IMR-90 (cell line): ENCODE results near the gene CWF19L2. TPM values are rescaled to one million over a fixed set of nuclear protein-coding genes. Genes with fewer than 3 reads are reported as not detected.

Experiments
- ATAC-seq: fragments of 200-7000 bp; cut with Tn5 transposase; 2 replicates; pipeline ENCODE4 v1.9.1; 2020; ENCODE audit warnings: low read depth, mild to moderate bottlenecking, moderate library complexity
- BruUV-seq: library from RNA; stranded (reverse); fragments of 400-500 nt; replicated peaks from 2 replicates; lab custom pipeline; 2021; lab: Mats Ljungman, UMichigan
- CTCF ChIA-PET: fragments of 300-600 bp; formaldehyde crosslinking; extraction: SDS; loops from one replicate; lab custom pipeline; 2021; ENCODE audit warnings: antibody characterized with exemption; lab: Yijun Ruan, JAX
- POLR2A ChIA-PET: fragments of 300-600 bp; sonication (Branson Sonifier 250); formaldehyde crosslinking; loops from one replicate; lab custom pipeline; 2022; ENCODE audit warnings: antibody characterized with exemption; ENCODE audit not compliant: unreplicated experiment; lab: Charles Lee
- DNase-seq: peaks from one replicate; pipeline ENCODE4 v3.0.0; 2013
- H2AFZ ChIP-seq: replicated peaks from 2 replicates; pipeline ENCODE3; 2013; ENCODE audit warnings: low read length, mild to moderate bottlenecking; ENCODE audit not compliant: poor library complexity
- H2AK5ac ChIP-seq: 2 replicates; pipeline ENCODE4 v1.6.1; 2013; ENCODE audit warnings: low read depth, low read length, inconsistent platforms
- H2AK9ac ChIP-seq: replicated peaks from 2 replicates; pipeline ENCODE3; 2013; ENCODE audit warnings: mild to moderate bottlenecking, low read depth, low read length, moderate library complexity; ENCODE audit not compliant: poor library complexity
- H2BK120ac ChIP-seq: 2 replicates; pipeline ENCODE4 v1.6.1; 2013; ENCODE audit warnings: low read depth, low read length, inconsistent platforms
- H2BK15ac ChIP-seq: 3 replicates; pipeline ENCODE4 v1.6.1; 2013; ENCODE audit warnings: low read depth, low read length, inconsistent platforms
- H2BK20ac ChIP-seq: 2 replicates; pipeline ENCODE4 v1.6.1; 2013; ENCODE audit warnings: low read depth, mild to moderate bottlenecking, inconsistent platforms, low read length, moderate library complexity
- H2BK5ac ChIP-seq: 2 replicates; pipeline ENCODE4 v1.6.1; 2013; ENCODE audit warnings: mild to moderate bottlenecking, low read depth, low read length, inconsistent platforms; ENCODE audit not compliant: poor library complexity, severe bottlenecking
- H3K14ac ChIP-seq: replicated peaks from 2 replicates; pipeline ENCODE4 v1.6.1; 2013; ENCODE audit warnings: low read depth, low read length, inconsistent platforms
- H3K18ac ChIP-seq: 2 replicates; pipeline ENCODE4 v1.6.1; 2013; ENCODE audit warnings: low read depth, low read length, control low read depth
- H3K23ac ChIP-seq: 2 replicates; pipeline ENCODE4 v1.6.1; 2013; ENCODE audit warnings: low read depth, low read length, inconsistent platforms
- H3K27ac ChIP-seq: 2 replicates; pipeline ENCODE4 v1.5.1; 2013; ENCODE audit warnings: mild to moderate bottlenecking, control low read depth, low read length; ENCODE audit not compliant: insufficient read depth
- H3K27me3 ChIP-seq: 2 replicates; pipeline ENCODE4 v1.6.1; 2013; ENCODE audit warnings: low read length; ENCODE audit not compliant: control insufficient read depth, insufficient read depth
- H3K36me3 ChIP-seq: 2 replicates; pipeline ENCODE4 v1.6.1; 2013; ENCODE audit warnings: low read length, mixed read lengths; ENCODE audit not compliant: control insufficient read depth, insufficient read depth
- H3K4ac ChIP-seq: 2 replicates; pipeline ENCODE4 v1.6.1; 2013; ENCODE audit warnings: low read depth, low read length, inconsistent platforms
- H3K4me1 ChIP-seq: 2 replicates; pipeline ENCODE4 v1.6.1; 2013; ENCODE audit warnings: low read length, mixed read lengths; ENCODE audit not compliant: control insufficient read depth, insufficient read depth
- H3K4me2 ChIP-seq: 2 replicates; pipeline ENCODE4 v1.6.1; 2013; ENCODE audit warnings: low read depth, mild to moderate bottlenecking, control low read depth, low read length, moderate library complexity
- H3K4me3 ChIP-seq: 2 replicates; pipeline ENCODE4 v1.5.1; 2013; ENCODE audit warnings: low read depth, mild to moderate bottlenecking, control low read depth, low read length, moderate library complexity; ENCODE audit not compliant: insufficient read depth
- H3K56ac ChIP-seq: 2 replicates; pipeline ENCODE4 v1.6.1; 2013; ENCODE audit warnings: low read length, inconsistent platforms; ENCODE audit not compliant: insufficient read depth; ENCODE audit errors: extremely low read depth
- H3K79me1 ChIP-seq, 2 experiments: 2 replicates each; pipeline ENCODE4 v1.6.1; 2013; ENCODE audit warnings: low read length in 2 of 2, inconsistent platforms in 1 of 2, low read depth in 1 of 2
- H3K9ac ChIP-seq: 2 replicates; pipeline ENCODE4 v1.6.1; 2013; ENCODE audit warnings: low read depth, low read length, control low read depth
- H3K9me1 ChIP-seq: 2 replicates; pipeline ENCODE4 v1.6.1; 2013; ENCODE audit warnings: low read length, inconsistent platforms; ENCODE audit not compliant: insufficient read depth
- H3K9me3 ChIP-seq: 2 replicates; pipeline ENCODE4 v1.6.1; 2013; ENCODE audit warnings: low read length; ENCODE audit not compliant: control insufficient read depth, insufficient read depth
- H4K20me1 ChIP-seq: 2 replicates; pipeline ENCODE4 v1.6.1; 2013; ENCODE audit warnings: low read length, inconsistent platforms; ENCODE audit not compliant: insufficient read depth
- H4K5ac ChIP-seq: 2 replicates; pipeline ENCODE4 v1.6.1; 2013; ENCODE audit warnings: mild to moderate bottlenecking, low read depth, low read length, control low read depth
- H4K8ac ChIP-seq, 2 experiments: 2 replicates each; pipeline ENCODE4 v1.6.1; 2013; ENCODE audit warnings: low read depth in 2 of 2, low read length in 2 of 2, control low read depth in 1 of 2, inconsistent platforms in 1 of 2
- H4K91ac ChIP-seq: 2 replicates; pipeline ENCODE4 v1.6.1; 2013; ENCODE audit warnings: low read depth, low read length, inconsistent platforms; ENCODE audit not compliant: insufficient read depth
- ELK1 ChIP-seq: fragments of 150-350 bp; IDR thresholded peaks from 2 replicates; pipeline ENCODE4 v1.6.1; 2016; ENCODE audit warnings: low read depth, mild to moderate bottlenecking, low read length, moderate library complexity, borderline replicate concordance
- FOS ChIP-seq: fragments of 150-350 bp; IDR thresholded peaks from 2 replicates; pipeline ENCODE4 v1.6.1; 2016; ENCODE audit warnings: low read depth, low read length
- MXI1 ChIP-seq: IDR thresholded peaks from 2 replicates; pipeline ENCODE4 v1.6.1; 2012; ENCODE audit warnings: low read depth, mild to moderate bottlenecking, low read length, moderate library complexity, borderline replicate concordance
- NFE2L2 ChIP-seq: fragments of 150-350 bp; IDR thresholded peaks from 2 replicates; pipeline ENCODE4 v1.6.1; 2016; ENCODE audit warnings: low read depth, mild to moderate bottlenecking, low read length
- POLR2A ChIP-seq: IDR thresholded peaks from 2 replicates; pipeline ENCODE4 v1.6.1; 2012; ENCODE audit warnings: mild to moderate bottlenecking, low read depth, low read length
- RAD21 ChIP-seq: IDR thresholded peaks from 2 replicates; pipeline ENCODE4 v1.6.1; 2012; ENCODE audit warnings: low read length, improper control_type of control experiment
- WGBS, 2 experiments: methylation state at CpG; one replicate each; pipeline versions ENCODE4 v1.1.5 to v1.1.7; 2013; ENCODE audit warnings: missing lambda C conversion rate in 2 of 2; ENCODE audit not compliant: insufficient read length in 1 of 2; ENCODE audit errors: extremely low coverage in 2 of 2; 5-methylcytosine and 5-hydroxymethylcytosine counted together
- dilution Hi-C: fragments of 300-500 bp; cut with HindIII; formaldehyde crosslinking; loops from one replicate; pipeline ENCODE4 v1.14.3; 2018; ENCODE audit warnings: low sequenced_read_pairs; ENCODE audit not compliant: unreplicated experiment
- in situ Hi-C: fragments of 300-500 bp; cut with MboI; formaldehyde crosslinking; loops from 3 replicates; pipeline ENCODE4 v1.14.3; 2019; ENCODE audit warnings: low sequenced_read_pairs, inconsistent platforms, mixed read lengths
- intact Hi-C: fragments of 100-400 bp; cut with micrococcal nuclease; formaldehyde crosslinking; loops from 2 replicates; pipeline ENCODE4 v1.10.0; 2022
- polyA plus RNA-seq, 3 experiments: library from polyadenylated mRNA; depleted of rRNA; stranded (reverse); fragments of >200 nt; gene quantifications; 2 replicates each; pipeline ENCODE4 v1.2.3, GENCODE V29; 2012; ENCODE audit warnings: low replicate concordance in 1 of 3
- total RNA-seq: library from RNA; depleted of rRNA; stranded (reverse); fragments of >200 nt; gene quantifications from 2 replicates; pipeline ENCODE4 v1.2.3, GENCODE V29; 2012

Gene CWF19L2
- total and polyA plus RNA-seq, 2 of the 4 experiments (the other 2 are of a cell fraction) = 1.7 to 3.8 TPM

- H2AFZ ChIP-seq = no peak overlapping the region
- H3K4me3 ChIP-seq = no peak overlapping the region
- no peak overlapping the region for H3K27ac ChIP-seq
- no peak overlapping the region for H2AK9ac ChIP-seq
- H2BK120ac ChIP-seq = no peak overlapping the region
- no peak overlapping the region for H3K9ac ChIP-seq
- no peak overlapping the region for H2BK20ac ChIP-seq
- POLR2A ChIA-PET = no interaction called here
- TF ChIP-seq ELK1 (no peak), POLR2A (no peak), FOS (no peak), RAD21 (no peak), MXI1 (no peak), NFE2L2 (no peak)
- no peak overlapping the region for H3K4me2 ChIP-seq
- H3K79me1 ChIP-seq = no peaks in the 10 kb centered on the region
- H3K36me3 ChIP-seq = peaks cover 7% of the 10 kb centered on the region
- H3K9me3 ChIP-seq = no peaks in the 10 kb centered on the region
- H3K4me1 ChIP-seq = no peaks in the 10 kb centered on the region
- no peak for ATAC-seq
- no peak overlapping the region for H3K56ac ChIP-seq
- BruUV-seq = no TSS peak
- DNase-seq = no peak
- CTCF ChIA-PET = no interaction called here
- H4K20me1 ChIP-seq = no peaks in the 10 kb centered on the region
- no peak overlapping the region for H2AK5ac ChIP-seq
- H3K18ac ChIP-seq = no peak overlapping the region
- no peak overlapping the region for H4K91ac ChIP-seq
- no peak overlapping the region for H3K14ac ChIP-seq
- no peak overlapping the region for H2BK5ac ChIP-seq
- H3K27me3 ChIP-seq = no peaks in the 10 kb centered on the region
- no peak overlapping the region for H2BK15ac ChIP-seq
- no peak overlapping the region for H3K4ac ChIP-seq
- H4K5ac ChIP-seq = no peak overlapping the region
- no peak overlapping the region for H4K8ac ChIP-seq
- no peaks in the 10 kb centered on the region for H3K9me1 ChIP-seq
- WGBS, 2 experiments = no CpG with 5 or more reads among the region's 6 CpGs
- intact Hi-C loops (no loop called here), in situ Hi-C loops (no loop called here), dilution Hi-C loops (no loop called here)
- H3K23ac ChIP-seq = no peak overlapping the region
Observed at GRCh38 chr11:107439586-107440167, 17.9 kb downstream of the CWF19L2 start.
